NCI-H2227 (cell line): ENCODE measurements around the gene ESYT1.
"Not testable (repeated sequence)": the region's sequence is repeated elsewhere in the genome, so short reads cannot be mapped to it uniquely, and the experiment has no call there.

Source experiments
- DNase-seq: peaks from one replicate; lab custom pipeline; 2025; ENCODE audit not compliant: unreplicated experiment; lab: John Stamatoyannopoulos, UW

ESYT1 gene

DNA sequence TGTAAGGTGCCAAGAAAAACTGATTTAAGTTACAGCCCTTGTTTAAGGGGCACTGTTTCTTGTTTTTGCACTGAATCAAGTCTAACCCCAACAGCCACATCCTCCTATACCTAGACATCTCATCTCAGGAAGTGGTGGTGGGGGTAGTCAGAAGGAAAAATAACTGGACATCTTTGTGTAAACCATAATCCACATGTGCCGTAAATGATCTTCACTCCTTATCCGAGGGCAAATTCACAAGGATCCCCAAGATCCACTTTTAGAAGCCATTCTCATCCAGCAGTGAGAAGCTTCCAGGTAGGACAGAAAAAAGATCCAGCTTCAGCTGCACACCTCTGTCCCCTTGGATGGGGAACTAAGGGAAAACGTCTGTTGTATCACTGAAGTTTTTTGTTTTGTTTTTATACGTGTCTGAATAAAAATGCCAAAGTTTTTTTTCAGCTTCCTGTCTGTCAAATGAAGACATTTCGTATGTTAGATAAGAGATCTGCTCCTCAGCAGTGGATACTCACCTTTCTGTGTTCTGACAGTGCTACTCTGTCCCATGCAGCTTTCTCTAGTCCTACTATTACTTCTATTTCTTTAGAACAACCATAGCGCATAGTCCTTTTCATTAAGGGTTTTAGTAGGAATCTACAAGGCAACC is 24.9 kb upstream of the ESYT1 start:
- DNase-seq = no peak

GRCh38 chr12:56103823-56104108 is 24.3 kb upstream of the ESYT1 start:
- no peak for DNase-seq

DNA sequence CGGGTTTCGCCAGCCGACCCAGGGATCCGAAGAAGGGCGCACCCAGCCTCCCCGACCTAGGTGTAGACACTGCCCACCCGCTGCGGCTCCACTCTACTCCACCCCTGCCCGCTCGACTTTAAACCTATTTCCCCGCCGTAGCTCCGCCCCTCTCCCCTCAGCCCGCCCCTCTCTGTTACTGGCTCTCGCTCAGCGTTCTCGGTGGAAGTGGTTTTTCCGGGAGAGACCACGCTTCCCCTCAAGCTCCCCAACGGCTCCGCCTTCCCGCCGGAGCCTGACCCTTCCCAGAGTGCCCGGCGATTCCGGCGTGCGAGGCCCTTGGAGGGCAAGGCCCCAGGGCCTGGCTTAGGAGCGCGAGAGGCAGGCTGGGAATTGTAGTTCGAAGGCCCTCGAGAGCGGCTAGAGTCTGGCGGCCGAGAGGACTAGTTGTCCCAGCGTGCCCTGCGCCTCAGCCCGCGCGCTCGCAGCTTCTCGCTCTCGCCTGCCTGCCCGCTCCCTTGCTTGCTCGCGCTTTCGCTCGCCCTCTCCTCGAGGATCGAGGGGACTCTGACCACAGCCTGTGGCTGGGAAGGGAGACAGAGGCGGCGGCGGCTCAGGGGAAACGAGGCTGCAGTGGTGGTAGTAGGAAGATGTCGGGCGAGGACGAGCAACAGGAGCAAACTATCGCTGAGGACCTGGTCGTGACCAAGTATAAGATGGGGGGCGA is 23.8 kb upstream of the ESYT1 start, which contains the start of gene PA2G4:
Gene PA2G4 (plus strand): TSS at position 451 of the 706 bp plus-strand sequence. CDS start 179 bp downstream, at position 630.
- DNase-seq = peak; percentile 98

DNA sequence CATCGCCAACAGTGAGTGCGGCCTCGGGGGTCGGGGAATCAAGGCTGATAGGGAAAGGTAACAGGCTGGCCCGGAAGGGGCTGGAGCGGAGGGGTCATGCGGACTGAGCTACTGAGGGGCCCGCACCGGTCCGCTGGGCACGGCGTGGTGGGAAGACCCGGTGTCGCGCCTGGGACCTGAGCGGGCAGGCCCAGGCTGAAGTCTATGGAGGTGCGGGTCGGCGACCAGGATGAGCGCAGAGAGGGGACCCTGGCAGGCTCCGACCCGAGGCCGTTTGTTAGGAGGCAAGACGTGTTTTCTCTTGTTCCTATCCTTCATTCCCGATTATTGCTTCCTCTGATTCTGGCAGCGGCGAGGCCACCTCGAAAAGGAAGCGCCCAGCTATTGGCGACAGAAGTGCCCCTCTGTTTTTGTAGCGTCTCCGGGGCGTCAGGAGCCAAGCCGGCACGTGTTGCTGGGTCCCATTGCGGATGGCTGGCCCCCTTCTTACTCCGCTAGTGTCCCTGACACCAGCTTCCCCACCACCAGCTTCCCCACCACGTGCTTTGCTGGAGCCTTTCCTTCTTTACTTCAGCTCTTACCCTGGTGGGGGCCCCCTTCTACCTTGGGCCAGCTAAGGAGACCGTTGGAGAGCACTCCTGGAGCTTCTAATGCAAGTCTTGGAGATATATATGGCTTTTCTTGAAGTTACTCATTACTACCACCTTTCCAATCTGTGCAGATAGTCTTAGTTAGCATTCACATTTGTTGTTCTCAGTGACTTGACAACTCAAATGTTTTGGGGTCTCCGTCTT is 23.1 kb upstream of the ESYT1 start:
- no peak for DNase-seq

- no peak for DNase-seq
Observed at GRCh38 chr12:56105609-56105902, 22.5 kb upstream of the ESYT1 start.

GRCh38 chr12:56107242-56107641 is 20.8 kb upstream of the ESYT1 start:
- no peak for DNase-seq

GRCh38 chr12:56110571-56110970 is 17.5 kb upstream of the ESYT1 start:
- DNase-seq = no peak

- DNase-seq = no peak
Observed at GRCh38 chr12:56114084-56114483, 14.0 kb upstream of the ESYT1 start.

DNA sequence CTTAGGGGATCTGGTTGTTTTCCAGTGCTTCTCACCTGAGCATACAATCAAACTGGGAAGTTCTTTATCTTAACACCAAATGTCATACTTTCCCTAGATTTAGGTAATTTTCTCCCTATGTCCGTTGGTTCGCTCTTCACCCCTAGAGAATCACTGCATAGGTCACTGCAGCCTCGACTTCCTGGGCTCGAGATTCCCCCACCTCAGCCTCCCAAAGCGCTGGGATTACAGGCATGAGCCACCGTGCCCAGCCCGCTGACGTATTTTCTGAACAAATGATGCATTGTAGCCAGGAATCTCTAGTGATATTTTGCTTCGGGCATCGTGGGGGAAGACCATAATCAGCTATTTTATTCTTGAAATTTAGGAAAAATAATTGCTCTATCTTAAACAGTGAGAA is 12.7 kb upstream of the ESYT1 start:
- no peak for DNase-seq

- DNase-seq = peak; percentile 93
Observed at GRCh38 chr12:56116267-56117081, 11.6 kb upstream of the ESYT1 start, which contains the start of gene RPL41. Gene RPL41 (plus strand): TSS chr12:56116633.

DNA sequence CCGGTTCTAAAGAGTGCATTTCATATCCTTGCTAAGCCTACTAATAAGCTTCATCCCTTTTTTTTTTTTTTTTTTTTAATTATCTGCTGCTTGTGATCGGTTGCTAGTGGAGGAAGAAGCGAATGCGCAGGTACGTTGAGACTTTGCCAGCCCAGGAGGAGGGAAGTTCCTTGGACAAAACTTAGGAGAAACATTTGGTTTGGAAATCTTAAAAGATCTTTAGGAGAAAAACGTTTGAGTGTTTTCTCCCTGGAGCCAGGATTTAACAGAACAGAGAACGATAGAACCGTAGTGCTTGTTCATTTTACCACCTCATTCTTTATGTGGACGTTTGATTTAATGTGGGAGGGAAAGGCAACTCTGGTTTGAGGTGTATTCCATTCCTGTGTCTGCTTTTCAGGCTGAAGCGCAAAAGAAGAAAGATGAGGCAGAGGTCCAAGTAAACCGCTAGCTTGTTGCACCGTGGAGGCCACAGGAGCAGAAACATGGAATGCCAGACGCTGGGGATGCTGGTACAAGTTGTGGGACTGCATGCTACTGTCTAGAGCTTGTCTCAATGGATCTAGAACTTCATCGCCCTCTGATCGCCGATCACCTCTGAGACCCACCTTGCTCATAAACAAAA is 10.9 kb upstream of the ESYT1 start:
- DNase-seq = not testable (repeated sequence)

DNA sequence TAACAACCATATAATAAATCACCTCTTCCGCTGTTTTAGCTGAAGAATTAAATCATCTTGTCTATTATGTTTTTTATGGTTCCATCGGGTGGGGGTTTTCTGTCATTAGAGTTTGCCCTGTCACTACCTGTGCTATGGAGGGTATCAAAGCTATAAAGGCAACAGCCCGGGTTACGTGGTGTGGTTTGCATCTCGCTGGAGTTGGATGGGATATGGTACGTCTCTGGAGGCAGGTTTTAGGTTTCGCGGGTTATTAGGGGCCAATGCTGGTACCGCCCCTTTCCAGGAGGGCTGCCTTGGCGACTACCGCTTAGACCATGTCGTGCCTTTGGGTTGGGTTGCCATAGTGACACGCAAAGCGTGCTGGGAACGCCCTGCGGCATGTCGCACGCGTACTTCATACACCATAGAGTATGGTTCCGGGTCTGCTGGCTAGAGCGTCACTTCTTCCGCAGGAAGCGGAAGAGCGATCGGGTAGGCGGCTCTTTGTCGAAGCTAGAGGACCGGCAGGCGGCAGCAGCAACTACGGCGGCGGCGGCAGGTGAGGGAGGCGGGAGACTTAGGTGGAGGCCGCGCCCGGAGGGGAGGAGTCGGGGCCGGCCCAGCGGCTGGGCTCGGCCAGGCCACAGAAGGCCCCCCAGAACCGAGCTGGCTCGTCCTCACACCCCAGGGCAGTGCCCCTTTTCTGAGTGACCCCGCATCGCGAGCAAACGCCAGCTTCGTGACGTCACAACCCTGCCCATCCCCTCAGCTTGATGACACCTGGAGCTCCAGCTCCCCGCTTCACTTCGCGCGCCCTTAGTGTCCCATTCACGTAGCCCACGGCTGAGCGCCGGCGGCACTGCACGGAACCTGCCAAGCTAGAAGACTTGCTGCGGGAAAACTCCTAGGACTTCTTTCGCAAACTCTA is 10.0 kb upstream of the ESYT1 start, which contains the start of gene ZC3H10:
Gene ZC3H10 (plus strand): TSS at position 489 of the 910 bp plus-strand sequence. CDS start 2,297 bp downstream, outside the sequence.
- peak; percentile 97 for DNase-seq

GRCh38 chr12:56118688-56119357 is 9.2 kb upstream of the ESYT1 start:
- DNase-seq = no peak

DNA sequence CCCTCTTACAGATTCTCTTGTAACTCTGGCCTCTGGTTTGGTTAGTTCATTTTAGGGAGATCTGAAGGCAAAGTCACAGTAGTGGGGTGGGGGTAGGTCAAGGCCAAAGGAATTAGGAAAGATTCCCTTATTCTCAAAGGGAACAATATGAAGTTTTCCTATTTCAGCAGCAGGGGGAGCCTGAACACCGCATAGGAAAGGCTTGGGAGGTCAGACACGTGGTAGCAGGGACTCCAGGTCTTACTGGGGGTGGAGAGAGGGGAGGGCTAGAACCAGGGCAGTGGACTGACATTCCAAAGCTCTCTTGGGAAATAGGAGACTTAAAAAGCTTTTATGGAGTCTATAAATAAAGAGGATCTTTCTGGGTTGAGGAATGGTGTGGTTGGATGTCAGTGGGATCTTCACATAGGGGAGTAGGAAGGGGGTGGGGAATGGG is 8.7 kb upstream of the ESYT1 start:
- peak; percentile 77 for DNase-seq

DNA sequence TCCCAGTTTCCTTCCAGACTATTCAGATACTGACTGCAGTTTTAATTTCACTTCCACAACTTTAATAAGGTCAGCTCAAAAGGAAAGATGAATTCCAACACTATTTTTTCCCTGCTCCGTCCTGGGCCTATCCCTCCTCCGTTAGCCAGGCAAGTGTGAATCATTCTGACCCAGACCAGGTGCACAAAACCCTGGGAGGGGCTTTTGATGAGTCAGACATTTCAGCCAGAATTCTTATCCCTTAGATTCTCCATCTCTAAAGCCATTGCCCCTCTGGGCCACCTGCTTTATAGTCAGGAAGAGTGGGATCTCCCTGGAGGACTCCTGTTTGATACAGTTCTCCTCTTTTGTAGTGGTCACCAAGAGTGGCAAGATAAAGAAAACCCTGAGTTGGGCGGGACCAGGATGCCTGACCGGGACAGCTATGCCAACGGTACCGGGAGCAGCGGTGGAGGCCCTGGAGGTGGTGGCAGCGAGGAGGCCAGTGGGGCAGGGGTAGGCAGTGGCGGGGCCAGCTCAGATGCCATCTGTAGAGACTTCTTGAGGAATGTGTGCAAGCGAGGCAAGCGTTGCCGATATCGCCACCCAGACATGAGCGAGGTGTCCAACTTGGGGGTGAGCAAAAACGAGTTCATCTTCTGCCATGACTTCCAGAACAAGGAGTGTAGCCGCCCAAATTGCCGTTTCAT is 7.8 kb upstream of the ESYT1 start:
- DNase-seq = no peak

- DNase-seq = no peak
Observed at GRCh38 chr12:56121204-56121870, 6.7 kb upstream of the ESYT1 start.

GRCh38 chr12:56122637-56123036 is 5.4 kb upstream of the ESYT1 start:
- DNase-seq = peak; percentile 12

DNA sequence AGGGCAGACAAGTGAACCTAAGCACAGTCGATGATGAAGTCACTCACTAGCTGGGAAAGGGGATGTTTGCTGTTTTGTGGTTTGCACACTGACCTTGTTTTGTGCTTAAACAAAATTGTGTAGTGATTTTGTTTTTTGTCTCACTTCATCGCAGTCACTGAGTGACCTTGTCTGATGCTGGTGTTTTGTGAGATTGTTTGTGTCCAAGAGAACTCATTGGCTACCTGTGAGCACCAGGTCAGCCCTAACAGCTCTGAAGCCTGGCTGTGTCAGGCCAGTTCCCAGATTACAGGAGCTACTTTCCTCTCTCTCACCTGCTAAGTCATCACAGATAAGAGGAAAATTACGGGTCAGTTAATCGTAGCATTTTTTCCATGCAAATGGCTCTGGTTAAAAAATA is 3.9 kb upstream of the ESYT1 start:
- DNase-seq = no peak
